Tibial artery (tissue), 4 donors: ENCODE results near the gene DNAJA1.
A peak's percentile ranks its signal among the peaks of the same experiment; 100 is the strongest.

Experiments
- DNase-seq, 2 donors: peaks; one replicate each; pipeline ENCODE4 v3.0.0-alpha.2; 2019
- H3K27ac ChIP-seq, 2 donors: fragments of 200-600 bp; sonication (generic) in 1 of 2; 1 replicate in 1 of 2; 2 replicates in 1 of 2; pipeline ENCODE4 v1.5.1; 2018 to 2019; ENCODE audit warnings: mild to moderate bottlenecking in 1 of 2
- H3K27me3 ChIP-seq, 2 donors: fragments of 200-600 bp; sonication (generic) in 1 of 2; one replicate each; pipeline versions ENCODE4 v1.5.1 to v1.6.0; 2016 to 2019
- H3K36me3 ChIP-seq, 3 donors: fragments of 200-600 bp; sonication (generic) in 2 of 3; one replicate each; pipeline ENCODE4 v1.5.1; 2016 to 2019; ENCODE audit warnings: mild to moderate bottlenecking in 2 of 3
- H3K4me1 ChIP-seq, 4 donors: fragments of 200-600 bp; sonication (generic) in 2 of 4; 1 replicate in 3 of 4; 2 replicates in 1 of 4; pipeline ENCODE4 v1.5.1; 2016 to 2019
- H3K4me3 ChIP-seq, 2 donors: fragments of 200-600 bp; sonication (generic) in 1 of 2; 1 replicate in 1 of 2; 2 replicates in 1 of 2; pipeline ENCODE4 v1.5.1; 2018 to 2019; ENCODE audit warnings: mild to moderate bottlenecking in 2 of 2
- H3K9me3 ChIP-seq, 3 donors: fragments of 200-600 bp; sonication (generic) in 1 of 3; one replicate each; pipeline ENCODE4 v1.5.1; 2016 to 2019
- intact Hi-C: fragments of 100-400 bp; cut with DNase I; formaldehyde crosslinking; loops from one replicate; pipeline ENCODE4 v1.15.0; 2023; ENCODE audit warnings: low total_unique reads
- TF ChIP-seq, protein P1 (sequence below), 2 experiments: fragments of 200-600 bp in 1 of 2; fragments of 450-650 bp in 1 of 2; IDR thresholded peaks; one replicate each; pipeline ENCODE4 v1.5.1; 2017 to 2019; ENCODE audit warnings: antibody characterized with exemption in 2 of 2, mild to moderate bottlenecking in 1 of 2, moderate library complexity in 1 of 2

DNAJA1 gene

GRCh38 chr9:33024966-33025571 lies at the start of gene DNAJA1:
Gene DNAJA1, plus strand, starts transcription at chr9:33025273. Its CDS starts 1,212 bp downstream, at chr9:33026485.
- TF ChIP-seq, protein P1, sequence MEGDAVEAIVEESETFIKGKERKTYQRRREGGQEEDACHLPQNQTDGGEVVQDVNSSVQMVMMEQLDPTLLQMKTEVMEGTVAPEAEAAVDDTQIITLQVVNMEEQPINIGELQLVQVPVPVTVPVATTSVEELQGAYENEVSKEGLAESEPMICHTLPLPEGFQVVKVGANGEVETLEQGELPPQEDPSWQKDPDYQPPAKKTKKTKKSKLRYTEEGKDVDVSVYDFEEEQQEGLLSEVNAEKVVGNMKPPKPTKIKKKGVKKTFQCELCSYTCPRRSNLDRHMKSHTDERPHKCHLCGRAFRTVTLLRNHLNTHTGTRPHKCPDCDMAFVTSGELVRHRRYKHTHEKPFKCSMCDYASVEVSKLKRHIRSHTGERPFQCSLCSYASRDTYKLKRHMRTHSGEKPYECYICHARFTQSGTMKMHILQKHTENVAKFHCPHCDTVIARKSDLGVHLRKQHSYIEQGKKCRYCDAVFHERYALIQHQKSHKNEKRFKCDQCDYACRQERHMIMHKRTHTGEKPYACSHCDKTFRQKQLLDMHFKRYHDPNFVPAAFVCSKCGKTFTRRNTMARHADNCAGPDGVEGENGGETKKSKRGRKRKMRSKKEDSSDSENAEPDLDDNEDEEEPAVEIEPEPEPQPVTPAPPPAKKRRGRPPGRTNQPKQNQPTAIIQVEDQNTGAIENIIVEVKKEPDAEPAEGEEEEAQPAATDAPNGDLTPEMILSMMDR (IDR thresholded peaks at IDR 0.05): peak in 1 of 2 experiments; percentile 20
- Histone ChIP-seq H3K27me3 (no peaks in the 10 kb centered on the region), H3K36me3 (peaks cover 5 to 23% (median 21%) of the 10 kb centered on the region in 3 donors), H3K27ac (peak within 1 kb of the TSS; percentile 87 to 96), H3K4me3 (peak within 1 kb of the TSS; percentile 67 to 78), H3K9me3 (no peaks in the 10 kb centered on the region), H3K4me1 (peaks cover 0 to 49% (median 23%) of the 10 kb centered on the region in 4 donors)
- peak; percentile 91 to 96 for DNase-seq
- intact Hi-C loops: no loop called here

DNA sequence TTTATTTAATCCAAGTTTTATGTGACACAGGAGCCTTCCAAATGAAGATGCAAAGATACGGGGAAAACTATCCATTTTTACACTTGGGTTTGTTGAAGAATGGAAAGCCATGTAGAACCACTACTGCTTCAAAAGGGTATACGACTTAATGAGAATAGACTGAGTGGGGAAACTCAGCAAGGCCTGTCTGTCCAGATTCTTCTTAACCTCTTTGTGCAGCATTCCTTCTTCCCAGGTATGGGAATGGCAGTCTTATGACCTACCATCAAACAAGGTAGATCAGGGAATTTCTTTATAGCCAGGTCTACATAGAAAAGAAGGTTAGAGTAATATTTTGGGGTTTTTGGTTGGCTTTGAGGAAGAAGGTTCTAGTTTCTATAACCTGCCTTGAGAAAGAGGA lies 47.0 kb upstream of the DNAJA1 start:
- Histone ChIP-seq H3K4me1 (no peaks in the 10 kb centered on the region), H3K4me3 (no peak overlapping the region), H3K27me3 (no peaks in the 10 kb centered on the region), H3K9me3 (no peaks in the 10 kb centered on the region), H3K36me3 (peaks cover 29 to 64% (median 44%) of the 10 kb centered on the region in 3 donors), H3K27ac (no peak overlapping the region)
- intact Hi-C loops: no loop called here
- no peak for DNase-seq
- TF ChIP-seq, protein P1 (IDR thresholded peaks at IDR 0.05): no peak

- DNase-seq: no peak
- H3K27me3 ChIP-seq: no peaks in the 10 kb centered on the region
- no peaks in the 10 kb centered on the region for H3K4me1 ChIP-seq
- intact Hi-C loops: no loop called here
- TF ChIP-seq, protein P1 (IDR thresholded peaks at IDR 0.05): no peak
- no peak overlapping the region for H3K27ac ChIP-seq
- H3K9me3 ChIP-seq: no peaks in the 10 kb centered on the region
- peaks cover 67 to 79% (median 76%) of the 10 kb centered on the region in 3 donors for H3K36me3 ChIP-seq
- H3K4me3 ChIP-seq: no peak overlapping the region
Observed at GRCh38 chr9:32986971-32987370, 38.1 kb upstream of the DNAJA1 start.

DNA sequence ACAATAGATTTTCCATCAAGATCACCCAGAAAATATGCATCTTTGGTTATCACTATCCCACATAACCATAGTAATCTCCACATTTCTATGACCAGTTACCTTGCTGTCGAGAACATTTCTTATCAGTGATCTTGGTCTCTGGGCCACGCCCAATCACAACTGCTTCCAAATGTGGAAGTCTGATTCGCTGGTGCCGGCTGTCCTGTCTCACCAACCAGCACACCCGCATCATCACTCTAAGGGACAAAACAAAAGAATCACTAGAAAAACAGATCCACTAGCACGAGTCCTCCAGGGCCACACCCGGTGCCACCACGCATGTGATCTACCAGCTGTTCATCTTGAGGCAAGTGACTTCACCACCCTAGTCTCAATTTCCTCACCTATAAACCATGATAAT lies 35.4 kb upstream of the DNAJA1 start:
- H3K27ac ChIP-seq: no peak overlapping the region
- H3K27me3 ChIP-seq: no peaks in the 10 kb centered on the region
- intact Hi-C loops: loop anchor here (10.0 kb wide), 1 partner anchor 615 kb away; no protein-coding TSS in a partner anchor
- TF ChIP-seq, protein P1 (IDR thresholded peaks at IDR 0.05): no peak
- no peaks in the 10 kb centered on the region for H3K9me3 ChIP-seq
- H3K36me3 ChIP-seq: peaks cover 45 to 62% (median 52%) of the 10 kb centered on the region in 3 donors
- DNase-seq: no peak
- no peaks in the 10 kb centered on the region for H3K4me1 ChIP-seq
- H3K4me3 ChIP-seq: no peak overlapping the region

GRCh38 chr9:32991897-32992594 lies 33.0 kb upstream of the DNAJA1 start:
- Histone ChIP-seq H3K27me3 (no peaks in the 10 kb centered on the region), H3K4me1 (no peaks in the 10 kb centered on the region), H3K27ac (no peak overlapping the region), H3K36me3 (peaks cover 36 to 57% (median 44%) of the 10 kb centered on the region in 3 donors), H3K9me3 (no peaks in the 10 kb centered on the region), H3K4me3 (no peak overlapping the region)
- intact Hi-C loops: loop anchor here (10.0 kb wide), 1 partner anchor 617 kb away; no protein-coding TSS in a partner anchor
- DNase-seq: no peak
- TF ChIP-seq, protein P1 (IDR thresholded peaks at IDR 0.05): no peak
